HG02588 (cell line): ENCODE measurements around the gene EHMT1.

Experiments
- ATAC-seq: cut with Tn5 transposase; IDR thresholded peaks from one replicate; pipeline ENCODE4 v1.9.1; 2021; ENCODE audit warnings: mild to moderate bottlenecking, moderate library complexity; ENCODE audit not compliant: unreplicated experiment

EHMT1 gene

DNA sequence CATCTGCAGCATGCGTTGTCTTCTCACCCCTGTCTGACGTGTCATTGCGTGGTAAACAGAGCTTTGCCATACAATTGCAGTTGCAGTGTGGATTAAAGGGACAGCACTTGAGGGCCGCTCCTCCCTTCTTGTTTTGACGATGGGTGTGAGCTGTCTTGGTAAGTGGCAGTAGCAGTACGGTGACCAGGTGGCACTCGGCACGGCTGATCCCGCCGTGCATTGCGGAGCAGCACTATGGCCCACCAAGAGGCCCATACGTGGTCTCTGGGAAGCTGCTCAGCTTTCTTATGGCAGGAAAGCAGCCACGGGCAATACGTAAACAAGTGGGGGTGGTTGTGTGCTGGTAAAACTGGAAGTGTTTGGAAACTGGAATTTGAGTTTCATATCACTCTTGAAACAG is 25.1 kb downstream of the EHMT1 start:
- ATAC-seq: no peak

GRCh38 chr9:137645211-137645610 is 26.4 kb downstream of the EHMT1 start:
- ATAC-seq: no peak

- ATAC-seq: no peak
These were observed 27.5 kb downstream of the EHMT1 start for GRCh38 chr9:137646341-137646740.

- no peak for ATAC-seq
These were observed 28.4 kb downstream of the EHMT1 start for GRCh38 chr9:137647096-137647714.

- no peak for ATAC-seq
These were observed 29.6 kb downstream of the EHMT1 start for GRCh38 chr9:137648396-137648795.

DNA sequence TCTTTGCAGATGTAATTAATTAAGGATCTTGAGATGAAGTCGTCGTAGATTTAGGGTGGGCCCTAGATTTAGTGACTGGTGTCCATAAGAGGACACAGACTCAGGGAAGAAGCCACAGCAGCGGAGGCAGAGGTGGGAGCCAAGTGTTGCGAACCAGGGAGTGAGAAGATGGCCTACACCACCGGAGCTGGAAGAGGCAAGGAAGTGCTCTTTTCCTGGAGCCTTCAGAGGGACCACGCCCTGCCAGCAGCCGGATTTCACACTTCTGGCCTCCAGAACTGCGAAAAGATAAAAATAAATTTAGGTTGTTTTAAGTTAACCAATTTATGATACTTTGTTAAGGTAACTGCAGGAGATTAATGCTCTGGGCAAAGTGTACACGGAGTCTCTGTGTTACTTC is 30.7 kb downstream of the EHMT1 start:
- ATAC-seq: no peak

- ATAC-seq: no peak
These were observed 31.5 kb downstream of the EHMT1 start for GRCh38 chr9:137650259-137650658.

DNA sequence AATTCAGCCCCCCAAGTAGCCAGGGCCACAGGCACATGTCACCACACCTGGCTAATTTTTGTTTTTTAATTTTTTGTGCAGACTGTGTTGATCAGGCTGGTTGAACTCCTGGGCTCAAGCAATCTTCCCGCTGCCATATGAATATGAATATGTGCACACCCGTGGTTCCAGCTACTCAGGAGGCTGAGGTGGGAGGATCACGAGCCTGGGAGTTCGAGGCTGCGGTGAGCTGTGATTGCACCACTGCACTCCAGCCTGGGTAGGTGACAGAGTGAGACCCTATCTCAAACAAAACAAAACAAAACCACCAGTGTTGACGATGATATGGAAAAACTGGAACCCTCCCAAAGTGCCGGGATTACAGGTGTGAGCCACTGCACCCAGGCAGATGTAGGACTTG is 32.0 kb downstream of the EHMT1 start:
- no peak for ATAC-seq

- no peak for ATAC-seq
These were observed 37.6 kb downstream of the EHMT1 start for GRCh38 chr9:137656416-137656815.

GRCh38 chr9:137657606-137658005 is 38.8 kb downstream of the EHMT1 start:
- ATAC-seq: no peak

GRCh38 chr9:137658781-137659180 is 40.0 kb downstream of the EHMT1 start:
- no peak for ATAC-seq

DNA sequence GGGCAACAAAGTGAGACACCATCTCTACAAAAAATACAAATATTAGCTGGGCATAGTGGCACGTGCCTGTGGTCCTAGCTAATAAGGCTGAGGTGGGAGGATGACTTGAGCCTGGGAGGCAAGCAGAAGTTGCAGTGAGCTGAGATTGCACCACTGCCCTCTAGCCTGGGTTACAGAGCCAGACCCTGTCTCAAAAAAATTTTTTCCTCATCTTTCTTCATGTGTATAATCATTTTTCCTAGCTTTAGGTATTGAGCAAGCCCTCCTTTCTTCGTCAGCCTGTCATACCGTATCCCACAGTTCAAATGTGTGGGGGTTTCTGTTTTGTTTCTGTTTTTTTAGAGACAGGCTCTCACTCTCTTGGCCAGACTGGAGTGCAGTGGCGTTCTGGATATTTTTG is 41.3 kb downstream of the EHMT1 start:
- no peak for ATAC-seq

DNA sequence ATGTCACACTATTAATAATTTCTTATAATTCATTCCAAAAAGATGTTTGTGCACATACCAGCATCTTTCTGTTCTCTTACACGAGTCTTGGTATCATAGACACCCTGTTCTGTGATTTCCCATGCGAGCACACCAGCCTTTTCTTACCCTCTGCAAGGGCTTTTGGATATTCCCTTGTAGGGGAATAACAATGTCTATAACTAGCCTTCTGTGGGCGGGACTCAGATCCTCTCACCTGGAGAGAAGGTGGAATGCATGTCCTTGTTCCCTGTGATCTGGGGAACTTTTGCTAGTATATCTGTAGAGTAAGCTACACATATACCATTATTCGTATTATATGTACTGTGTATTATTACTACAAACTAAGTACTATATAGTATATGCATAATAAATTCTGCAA is 44.8 kb downstream of the EHMT1 start:
- ATAC-seq: no peak

GRCh38 chr9:137664676-137665075 is 45.9 kb downstream of the EHMT1 start:
- ATAC-seq: no peak

DNA sequence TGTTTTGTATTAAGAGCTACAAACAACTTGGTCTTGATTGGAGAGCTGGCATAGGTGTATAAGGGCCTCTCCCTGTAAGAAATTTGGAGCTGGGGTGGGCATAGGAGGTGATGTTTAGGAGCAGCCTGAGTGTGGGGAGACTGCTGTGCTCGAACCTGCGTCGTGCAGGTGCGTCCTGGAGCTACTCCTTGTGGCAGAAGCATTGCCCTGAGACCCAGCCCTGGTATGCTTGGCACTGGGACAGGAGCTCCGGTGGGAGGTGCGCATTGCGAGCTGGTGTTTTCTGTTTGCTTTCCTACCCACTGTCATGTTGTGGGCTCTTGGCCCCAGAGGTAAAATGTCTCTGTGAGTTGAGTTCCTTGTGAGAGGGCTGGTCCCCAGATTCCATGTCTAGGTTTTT is 46.4 kb downstream of the EHMT1 start:
- no peak for ATAC-seq

- ATAC-seq: no peak
These were observed 47.1 kb downstream of the EHMT1 start for GRCh38 chr9:137665697-137666512.

DNA sequence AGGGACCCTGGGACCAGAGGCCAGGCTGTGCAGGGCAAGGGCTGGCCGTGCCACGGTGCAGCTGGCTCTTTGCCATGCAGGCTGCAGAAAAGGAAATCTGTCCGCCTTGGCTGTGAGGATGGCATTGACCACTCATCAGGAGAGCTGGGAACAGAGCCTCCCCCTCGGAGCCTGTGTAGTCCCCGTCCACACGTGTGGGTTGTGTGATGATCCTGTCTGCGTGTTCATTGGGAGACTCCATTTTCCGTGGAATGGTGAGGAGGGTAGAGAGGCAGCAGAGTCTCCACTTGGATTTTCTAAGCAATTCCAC is 47.7 kb downstream of the EHMT1 start:
- ATAC-seq: no peak

- ATAC-seq: no peak
These were observed 48.3 kb downstream of the EHMT1 start for GRCh38 chr9:137666955-137667670.

DNA sequence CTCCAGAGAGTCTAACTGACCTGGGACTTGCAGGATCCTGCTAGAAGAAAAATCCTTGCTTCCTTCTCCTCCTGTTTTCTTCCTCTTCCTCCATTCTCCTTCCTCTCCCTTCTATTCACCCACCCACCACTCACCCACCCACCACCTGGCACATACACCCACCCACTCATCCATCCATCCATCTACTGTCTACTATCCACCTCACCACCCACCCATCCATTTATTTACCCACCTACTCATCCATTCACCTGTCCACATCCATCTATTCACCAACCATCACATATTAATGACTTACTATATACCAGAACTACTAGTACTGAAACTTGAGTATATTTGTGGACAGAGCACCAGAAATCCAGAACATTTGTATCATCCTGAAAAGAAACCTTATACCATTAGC is 49.4 kb downstream of the EHMT1 start:
- no peak for ATAC-seq

DNA sequence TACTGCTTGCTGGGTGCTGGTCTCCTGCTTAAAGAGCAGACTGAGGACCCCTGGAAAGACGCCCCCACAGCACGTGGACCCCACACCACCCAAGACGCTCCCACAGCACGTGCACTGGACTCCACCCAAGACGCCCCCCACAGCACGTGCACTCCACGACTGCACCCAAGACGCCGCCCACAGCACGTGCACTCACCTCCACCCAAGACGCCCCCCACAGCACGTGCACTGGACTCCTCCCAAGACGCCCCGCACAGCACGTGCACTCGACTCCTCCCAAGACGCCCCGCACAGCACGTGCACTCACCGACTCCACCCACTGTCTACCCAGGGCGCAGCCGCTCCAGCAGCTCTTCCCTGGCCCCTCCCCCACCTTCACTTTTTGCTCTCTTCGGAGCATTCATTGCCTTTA is 50.5 kb downstream of the EHMT1 start:
- no peak for ATAC-seq

GRCh38 chr9:137670391-137671195 is 51.8 kb downstream of the EHMT1 start:
- ATAC-seq: no peak
